Stimulated activated effector memory CD8-positive, alpha-beta T cell treated with anti-CD3 and anti-CD28 coated beads, Interleukin-12 subunit alpha, Interleukin-12 subunit beta, amount 100 ng/mL, for 72 hours (primary cell): ENCODE results near the gene PPIL4.

Experiments used
- ATAC-seq: fragments of 150-1000 bp; cut with Tn5 transposase; 2 replicates; pipeline ENCODE4 v1.10.0; 2021
- DNase-seq, 2 donors: peaks; one replicate each; pipeline ENCODE4 v3.0.0; 2021 to 2022; ENCODE audit warnings: low spot score in 2 of 2
- H3K27ac Mint-ChIP-seq: one replicate; pipeline ENCODE4 v1.8.0; 2022; ENCODE audit warnings: mild to moderate bottlenecking, mixed read lengths
- H3K36me3 Mint-ChIP-seq: one replicate; pipeline ENCODE4 v1.8.0; 2022; ENCODE audit warnings: mild to moderate bottlenecking, mixed read lengths
- H3K4me1 Mint-ChIP-seq: one replicate; pipeline ENCODE4 v1.8.0; 2022; ENCODE audit warnings: mixed read lengths
- H3K4me3 Mint-ChIP-seq: one replicate; pipeline ENCODE4 v1.8.0; 2022; ENCODE audit warnings: mild to moderate bottlenecking, mixed read lengths
- H3K9me3 Mint-ChIP-seq: one replicate; pipeline ENCODE4 v1.8.0; 2022; ENCODE audit warnings: mixed read lengths

Gene PPIL4

GRCh38 chr6:149545754-149546471, at the start of gene PPIL4:
Gene PPIL4, minus strand, starts transcription at chr6:149546043. Its CDS starts 38 bp downstream, at chr6:149546005.
- DNase-seq, result peak; percentile 98
- H3K4me1 Mint-ChIP-seq, result peaks cover 36% of the 10 kb centered on the region

GRCh38 chr6:149593408-149593807, 47.6 kb upstream of the PPIL4 start:
- no peak overlapping the region for H3K27ac Mint-ChIP-seq
- no peak overlapping the region for H3K4me3 Mint-ChIP-seq
- no peaks in the 10 kb centered on the region for H3K9me3 Mint-ChIP-seq
- DNase-seq (no peak), ATAC-seq (no peak)
- H3K36me3 Mint-ChIP-seq, result peaks cover 80% of the 10 kb centered on the region
- no peaks in the 10 kb centered on the region for H3K4me1 Mint-ChIP-seq

More at GRCh38 chr6:149545754-149546471, at the start of gene PPIL4:
- no peaks in the 10 kb centered on the region for H3K9me3 Mint-ChIP-seq
- H3K27ac Mint-ChIP-seq, result peak within 1 kb of the TSS; percentile 99
- H3K4me3 Mint-ChIP-seq, result peak within 1 kb of the TSS; percentile 92
- H3K36me3 Mint-ChIP-seq, result peaks cover 22% of the 10 kb centered on the region
- ATAC-seq, result peak; percentile 96

GRCh38 chr6:149592983-149593382, 47.1 kb upstream of the PPIL4 start:
- Mint-ChIP-seq H3K4me3 (no peak overlapping the region), H3K36me3 (peaks cover 80% of the 10 kb centered on the region), H3K27ac (no peak overlapping the region), H3K4me1 (no peaks in the 10 kb centered on the region), H3K9me3 (no peaks in the 10 kb centered on the region)
- DNase-seq (no peak), ATAC-seq (no peak)

- no peak for DNase-seq
- Mint-ChIP-seq H3K27ac (no peak overlapping the region), H3K4me3 (no peak overlapping the region), H3K4me1 (no peaks in the 10 kb centered on the region), H3K36me3 (peaks cover 65% of the 10 kb centered on the region), H3K9me3 (no peaks in the 10 kb centered on the region)
- ATAC-seq, result no peak
These were observed 40.3 kb upstream of the PPIL4 start for GRCh38 chr6:149586149-149586548.

GRCh38 chr6:149581349-149581748, 35.5 kb upstream of the PPIL4 start:
- ATAC-seq (no peak), DNase-seq (no peak)
- peaks cover 85% of the 10 kb centered on the region for H3K36me3 Mint-ChIP-seq
- no peak overlapping the region for H3K27ac Mint-ChIP-seq
- H3K4me1 Mint-ChIP-seq, result no peaks in the 10 kb centered on the region
- H3K9me3 Mint-ChIP-seq, result no peaks in the 10 kb centered on the region
- H3K4me3 Mint-ChIP-seq, result no peak overlapping the region

- ATAC-seq (no peak), DNase-seq (no peak)
- Mint-ChIP-seq H3K27ac (no peak overlapping the region), H3K4me3 (no peak overlapping the region), H3K9me3 (no peaks in the 10 kb centered on the region), H3K4me1 (no peaks in the 10 kb centered on the region), H3K36me3 (peaks cover 80% of the 10 kb centered on the region)
These were observed 35.0 kb upstream of the PPIL4 start for GRCh38 chr6:149580880-149581279.

GRCh38 chr6:149567945-149568585, 22.2 kb upstream of the PPIL4 start:
- DNase-seq (peak in 1 of 2 donors; percentile 44), ATAC-seq (no peak)
- Mint-ChIP-seq H3K27ac (no peak overlapping the region), H3K4me3 (peak overlapping the region; percentile 89), H3K36me3 (no peaks in the 10 kb centered on the region), H3K4me1 (peaks cover 8% of the 10 kb centered on the region), H3K9me3 (no peaks in the 10 kb centered on the region)

GRCh38 chr6:149567194-149567586, 21.3 kb upstream of the PPIL4 start:
- peak overlapping the region; percentile 87 for H3K27ac Mint-ChIP-seq
- peaks cover 8% of the 10 kb centered on the region for H3K4me1 Mint-ChIP-seq
- H3K9me3 Mint-ChIP-seq, result no peaks in the 10 kb centered on the region
- no peak for DNase-seq
- no peaks in the 10 kb centered on the region for H3K36me3 Mint-ChIP-seq
- H3K4me3 Mint-ChIP-seq, result peak overlapping the region; percentile 89
- no peak for ATAC-seq

GRCh38 chr6:149566410-149567193, 20.8 kb upstream of the PPIL4 start:
- Mint-ChIP-seq H3K4me3 (peak overlapping the region; percentile 89), H3K36me3 (no peaks in the 10 kb centered on the region), H3K9me3 (no peaks in the 10 kb centered on the region), H3K27ac (peak overlapping the region; percentile 87), H3K4me1 (peaks cover 8% of the 10 kb centered on the region)
- DNase-seq, result peak; percentile 37 to 87
- peak; percentile 61 for ATAC-seq

GRCh38 chr6:149565527-149566409, 19.9 kb upstream of the PPIL4 start, which contains the start of gene GINM1:
Gene GINM1, plus strand, starts transcription at chr6:149566375. Its CDS starts 40 bp downstream, at chr6:149566415.
- Mint-ChIP-seq H3K4me1 (peaks cover 8% of the 10 kb centered on the region), H3K4me3 (peak within 1 kb of the TSS; percentile 89), H3K36me3 (no peaks in the 10 kb centered on the region), H3K9me3 (no peaks in the 10 kb centered on the region), H3K27ac (peak within 1 kb of the TSS; percentile 87)
- peak; percentile 96 to 98 for DNase-seq
- peak; percentile 91 for ATAC-seq

- peaks cover 8% of the 10 kb centered on the region for H3K4me1 Mint-ChIP-seq
- H3K9me3 Mint-ChIP-seq, result no peaks in the 10 kb centered on the region
- peak in 1 of 2 donors; percentile 32 for DNase-seq
- no peak for ATAC-seq
- no peak overlapping the region for H3K4me3 Mint-ChIP-seq
- H3K27ac Mint-ChIP-seq, result no peak overlapping the region
- no peaks in the 10 kb centered on the region for H3K36me3 Mint-ChIP-seq
These were observed 18.1 kb upstream of the PPIL4 start for GRCh38 chr6:149563928-149564325.

GRCh38 chr6:149563203-149563927, 17.5 kb upstream of the PPIL4 start:
- Mint-ChIP-seq H3K36me3 (no peaks in the 10 kb centered on the region), H3K9me3 (no peaks in the 10 kb centered on the region), H3K27ac (no peak overlapping the region), H3K4me1 (peaks cover 8% of the 10 kb centered on the region), H3K4me3 (no peak overlapping the region)
- no peak for ATAC-seq
- DNase-seq, result peak in 1 of 2 donors; percentile 35

GRCh38 chr6:149560736-149561135, 14.9 kb upstream of the PPIL4 start:
- ATAC-seq (peak; percentile 40), DNase-seq (no peak)
- Mint-ChIP-seq H3K27ac (no peak overlapping the region), H3K9me3 (no peaks in the 10 kb centered on the region), H3K4me1 (peaks cover 7% of the 10 kb centered on the region), H3K4me3 (no peak overlapping the region), H3K36me3 (no peaks in the 10 kb centered on the region)

GRCh38 chr6:149559389-149559788, 13.5 kb upstream of the PPIL4 start:
- peaks cover 7% of the 10 kb centered on the region for H3K4me1 Mint-ChIP-seq
- no peak overlapping the region for H3K4me3 Mint-ChIP-seq
- H3K9me3 Mint-ChIP-seq, result no peaks in the 10 kb centered on the region
- H3K27ac Mint-ChIP-seq, result no peak overlapping the region
- DNase-seq (no peak), ATAC-seq (no peak)
- no peaks in the 10 kb centered on the region for H3K36me3 Mint-ChIP-seq
